HG03097 (cell line): ENCODE measurements around the gene SDHA.
A peak's percentile ranks its signal among the peaks of the same experiment; 100 is the strongest.

ENCODE experiments used
- ATAC-seq: cut with Tn5 transposase; IDR thresholded peaks from one replicate; pipeline ENCODE4 v1.9.1; 2021; ENCODE audit not compliant: unreplicated experiment, low FRiP score

SDHA gene

DNA sequence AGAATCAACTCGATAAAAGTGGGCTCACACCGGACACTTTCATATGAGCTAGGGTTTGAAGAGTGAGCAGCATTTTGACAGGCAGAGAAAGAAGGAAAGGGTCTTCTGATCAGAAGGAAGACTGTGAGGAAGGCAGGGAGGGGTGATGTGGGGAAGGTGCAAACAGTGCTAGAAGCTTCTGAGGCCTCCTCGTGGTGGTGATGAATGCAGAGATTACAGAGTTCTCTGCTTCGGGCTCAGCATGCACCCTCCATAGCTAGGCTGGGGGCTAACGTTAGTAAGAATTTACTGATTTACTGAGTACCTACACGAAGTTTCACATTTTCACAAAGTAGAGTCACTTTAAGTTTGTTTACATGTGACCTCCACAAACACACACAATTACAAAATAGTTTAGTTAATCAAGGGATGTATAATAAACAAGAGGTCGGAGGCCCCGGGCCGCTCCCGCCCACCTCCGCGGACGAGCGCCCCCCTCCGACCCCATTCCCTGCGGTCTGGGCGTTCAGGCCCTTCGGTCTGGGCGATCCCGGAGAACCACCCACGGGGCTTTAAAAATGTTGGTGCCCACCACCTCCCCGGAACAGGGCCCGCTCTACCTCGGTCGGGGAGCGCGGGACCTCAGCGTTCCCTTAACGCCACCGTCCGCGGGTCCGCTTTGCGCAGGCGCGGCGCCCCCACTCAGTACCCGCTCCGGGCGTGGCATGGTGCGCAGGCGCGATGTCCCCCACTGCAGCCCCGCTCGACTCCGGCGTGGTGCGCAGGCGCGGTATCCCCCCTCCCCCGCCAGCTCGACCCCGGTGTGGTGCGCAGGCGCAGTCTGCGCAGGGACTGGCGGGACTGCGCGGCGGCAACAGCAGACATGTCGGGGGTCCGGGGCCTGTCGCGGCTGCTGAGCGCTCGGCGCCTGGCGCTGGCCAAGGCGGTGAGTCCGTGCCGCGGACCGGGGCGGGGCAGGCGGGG, at the start of gene SDHA, which contains the start of gene CCDC127:
Gene SDHA, plus strand, starts transcription at position 827 of the 963 bp plus-strand sequence. Its CDS starts 36 bp downstream, at position 863.
Gene CCDC127, minus strand, starts transcription at position 660 of the 963 bp plus-strand sequence. CDS start 1,304 bp downstream, outside the sequence.
- ATAC-seq: peak; percentile 73

DNA sequence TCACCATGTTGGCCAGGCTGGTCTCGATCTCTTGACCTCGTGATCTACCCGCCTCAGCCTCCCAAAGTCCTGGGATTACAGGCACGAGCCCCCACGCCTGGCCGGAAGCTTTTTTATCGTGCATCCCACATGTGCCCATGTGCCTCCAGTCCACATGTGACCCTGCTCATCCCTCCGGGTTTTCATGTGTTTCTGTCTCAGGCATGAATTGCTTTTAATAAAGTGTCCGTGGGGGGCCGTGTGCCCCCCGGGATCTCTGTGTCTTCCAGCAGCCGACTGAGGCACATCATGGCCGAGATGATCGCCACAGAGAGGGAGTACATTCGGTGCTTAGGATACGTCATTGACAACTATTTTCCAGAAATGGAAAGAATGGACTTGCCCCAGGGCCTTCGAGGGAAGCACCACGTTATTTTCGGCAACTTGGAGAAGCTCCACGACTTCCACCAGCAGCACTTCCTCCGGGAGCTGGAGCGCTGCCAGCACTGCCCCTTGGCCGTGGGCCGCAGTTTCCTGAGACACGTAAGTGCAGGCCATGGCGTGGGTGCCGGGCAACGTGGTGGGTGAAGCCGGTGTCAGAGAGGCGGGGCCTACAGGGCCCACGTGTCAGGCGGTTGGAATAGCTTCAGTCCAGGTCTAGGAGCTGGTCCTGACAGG, 48.9 kb upstream of the SDHA start:
- no peak for ATAC-seq

DNA sequence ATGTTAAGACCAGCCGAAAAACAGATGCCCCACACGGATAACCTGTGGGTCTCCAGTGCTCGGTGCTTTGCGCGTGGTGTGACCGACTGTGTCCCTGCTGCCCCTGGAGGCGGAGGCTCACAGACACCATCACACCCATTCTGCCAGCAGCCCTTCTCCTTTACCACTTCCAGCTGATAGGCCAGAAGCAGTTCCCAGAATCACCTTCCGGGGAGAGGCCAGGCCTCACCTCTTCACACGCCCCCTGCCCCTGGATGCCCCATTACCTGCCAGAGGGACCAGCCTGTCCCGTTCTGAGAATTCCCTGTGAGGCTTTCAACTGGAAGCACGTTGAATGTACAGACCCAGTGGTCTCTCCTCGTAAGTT, 48.4 kb upstream of the SDHA start:
- ATAC-seq: no peak

DNA sequence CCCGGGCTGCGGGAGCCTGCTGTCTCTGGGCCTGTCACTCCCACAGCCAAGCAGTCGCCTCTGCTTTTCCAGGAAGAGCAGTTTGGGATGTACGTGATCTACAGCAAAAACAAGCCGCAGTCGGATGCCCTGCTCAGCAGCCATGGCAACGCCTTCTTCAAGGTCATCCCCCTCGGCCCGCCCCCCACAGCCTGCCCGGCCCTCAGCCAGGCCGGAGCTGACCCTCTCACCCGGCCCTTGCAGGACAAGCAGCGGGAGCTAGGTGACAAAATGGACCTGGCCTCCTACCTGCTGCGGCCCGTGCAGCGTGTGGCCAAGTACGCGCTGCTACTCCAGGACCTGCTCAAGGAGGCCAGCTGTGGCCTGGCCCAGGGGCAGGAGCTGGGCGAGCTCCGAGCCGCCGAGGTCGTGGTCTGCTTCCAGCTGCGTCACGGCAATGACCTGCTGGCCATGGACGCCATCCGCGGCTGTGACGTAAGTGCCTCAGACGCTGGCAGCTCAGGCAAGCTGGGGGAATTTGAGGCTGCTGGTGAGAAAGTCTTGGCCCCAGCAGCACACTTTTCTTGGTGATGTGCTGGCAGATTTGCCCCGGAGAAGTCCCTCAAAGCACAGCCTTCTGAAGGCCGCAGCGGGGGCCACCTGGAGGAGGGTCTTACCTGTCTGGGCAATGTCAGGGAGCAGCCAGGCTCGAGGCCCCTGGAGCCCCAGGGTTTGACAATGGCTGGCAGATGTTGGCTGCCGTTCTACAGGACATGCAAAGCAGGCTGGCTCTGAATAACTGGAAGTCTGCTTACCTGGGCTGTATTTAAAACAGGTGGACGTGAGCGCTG, 46.9 kb upstream of the SDHA start:
- no peak for ATAC-seq

DNA sequence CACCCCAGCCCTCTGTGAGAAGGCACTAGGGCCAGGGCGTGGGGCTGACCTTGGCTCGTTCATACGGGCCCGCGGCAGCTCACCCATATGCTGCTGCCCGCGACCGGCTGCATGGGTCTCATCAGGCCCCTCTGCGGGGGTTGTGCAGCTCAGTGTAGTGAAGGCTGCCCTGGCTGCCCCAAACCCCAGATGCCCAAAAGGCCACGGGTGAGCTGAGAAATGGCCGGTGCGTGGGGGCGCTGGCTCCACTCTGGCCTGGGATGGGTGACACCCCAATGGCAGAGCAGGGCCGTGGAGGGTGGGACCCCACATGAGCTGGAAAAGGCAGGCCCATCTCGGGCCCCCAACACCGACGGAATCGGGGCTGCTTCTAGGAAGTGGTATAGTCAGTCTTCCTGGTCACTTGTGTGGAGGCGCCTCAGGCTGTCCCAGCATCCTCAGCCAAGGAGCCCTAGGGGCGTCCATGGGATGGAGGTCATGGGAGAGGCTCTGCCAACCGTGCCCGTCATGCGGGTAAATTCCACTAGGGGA, 46.3 kb upstream of the SDHA start:
- ATAC-seq: no peak

DNA sequence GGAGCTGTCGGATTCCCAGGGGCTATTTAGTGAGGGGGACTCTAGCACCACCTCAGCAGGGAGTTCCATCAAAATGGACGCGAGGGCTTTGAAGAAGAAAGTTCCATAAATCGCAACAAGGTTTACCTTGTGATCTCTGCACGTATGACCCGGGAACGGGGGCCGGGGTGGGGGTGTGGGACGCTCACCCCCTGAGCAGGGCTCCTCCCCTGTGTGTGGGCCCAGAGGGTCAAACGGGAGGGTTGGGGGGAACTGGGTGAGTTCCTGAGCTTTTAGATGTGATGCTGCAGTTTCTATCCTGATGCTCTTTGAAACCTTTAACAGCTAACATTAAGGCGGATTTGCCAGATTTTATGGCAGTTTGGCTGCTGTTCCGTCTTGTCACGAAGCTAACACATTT, 45.7 kb upstream of the SDHA start:
- no peak for ATAC-seq

DNA sequence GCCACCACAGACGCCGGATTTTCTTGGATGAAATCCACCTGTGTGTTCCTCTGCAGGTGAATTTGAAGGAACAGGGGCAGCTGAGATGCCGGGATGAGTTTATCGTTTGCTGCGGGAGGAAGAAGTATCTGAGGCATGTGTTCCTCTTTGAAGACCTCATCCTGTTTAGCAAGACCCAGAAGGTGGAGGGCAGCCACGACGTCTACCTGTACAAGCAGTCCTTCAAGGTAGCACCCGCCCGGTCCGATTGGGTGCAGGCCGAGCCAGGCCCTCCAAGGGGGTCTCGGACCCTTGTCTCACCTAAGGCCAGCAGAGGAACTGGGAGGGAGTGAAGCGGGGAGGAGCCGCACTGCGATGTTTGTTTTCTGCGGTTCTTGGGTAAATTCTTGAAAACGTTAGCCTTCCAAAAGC, 45.3 kb upstream of the SDHA start:
- ATAC-seq: no peak

DNA sequence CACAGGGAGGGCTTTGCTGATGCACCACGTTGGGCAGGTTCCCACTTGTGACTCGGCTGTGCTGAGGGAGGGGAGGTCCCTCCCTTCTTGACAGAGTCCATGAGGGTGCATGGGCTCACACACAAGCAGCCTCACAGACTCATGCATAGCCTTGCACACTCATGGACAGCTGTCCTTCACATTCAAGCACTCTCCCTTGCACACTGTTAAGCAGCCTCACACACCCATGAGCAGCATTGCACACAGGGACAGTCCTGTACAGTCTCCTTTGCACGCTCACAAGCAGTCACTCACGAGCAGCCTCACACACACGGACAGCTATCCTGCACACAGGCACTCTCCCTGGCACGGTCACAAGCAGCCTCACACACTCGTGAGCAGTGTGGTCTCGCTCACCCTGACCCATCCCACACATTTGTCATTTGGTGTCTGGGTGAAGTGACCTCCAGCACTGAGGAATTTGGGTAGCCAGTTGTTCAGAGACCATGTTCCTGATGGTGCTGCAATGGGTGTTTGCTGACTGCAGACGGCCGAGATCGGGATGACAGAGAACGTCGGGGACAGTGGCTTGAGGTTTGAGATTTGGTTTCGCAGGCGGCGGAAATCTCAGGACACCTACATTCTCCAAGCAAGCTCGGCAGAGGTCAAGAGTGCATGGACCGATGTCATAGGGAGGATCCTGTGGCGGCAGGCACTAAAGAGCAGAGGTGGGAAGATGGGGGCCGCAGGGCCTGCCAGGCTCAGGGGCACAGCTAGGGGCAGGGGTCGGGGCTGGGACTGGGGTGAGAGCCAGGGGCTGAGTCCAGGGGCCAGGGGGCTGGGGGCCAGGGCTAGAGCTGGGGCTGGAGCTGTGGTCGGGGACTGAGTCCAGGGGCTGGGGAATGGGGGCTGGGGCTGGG, 44.5 kb upstream of the SDHA start:
- ATAC-seq: no peak

DNA sequence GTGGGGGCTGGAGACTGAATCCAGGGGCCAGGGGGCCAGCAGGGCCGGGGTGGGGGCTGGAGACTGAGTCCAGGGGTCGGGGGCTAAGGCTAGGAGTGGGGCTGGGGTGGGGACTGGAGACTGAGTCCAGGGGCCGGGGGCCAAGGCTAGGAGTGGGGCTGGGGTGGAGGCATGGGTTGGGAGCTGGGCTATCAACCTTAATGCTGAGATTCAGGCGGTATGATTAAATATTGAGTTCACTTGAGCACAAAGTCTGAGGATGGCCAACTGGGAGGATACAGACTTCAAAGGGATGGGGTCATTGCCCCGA, 43.9 kb upstream of the SDHA start:
- no peak for ATAC-seq

DNA sequence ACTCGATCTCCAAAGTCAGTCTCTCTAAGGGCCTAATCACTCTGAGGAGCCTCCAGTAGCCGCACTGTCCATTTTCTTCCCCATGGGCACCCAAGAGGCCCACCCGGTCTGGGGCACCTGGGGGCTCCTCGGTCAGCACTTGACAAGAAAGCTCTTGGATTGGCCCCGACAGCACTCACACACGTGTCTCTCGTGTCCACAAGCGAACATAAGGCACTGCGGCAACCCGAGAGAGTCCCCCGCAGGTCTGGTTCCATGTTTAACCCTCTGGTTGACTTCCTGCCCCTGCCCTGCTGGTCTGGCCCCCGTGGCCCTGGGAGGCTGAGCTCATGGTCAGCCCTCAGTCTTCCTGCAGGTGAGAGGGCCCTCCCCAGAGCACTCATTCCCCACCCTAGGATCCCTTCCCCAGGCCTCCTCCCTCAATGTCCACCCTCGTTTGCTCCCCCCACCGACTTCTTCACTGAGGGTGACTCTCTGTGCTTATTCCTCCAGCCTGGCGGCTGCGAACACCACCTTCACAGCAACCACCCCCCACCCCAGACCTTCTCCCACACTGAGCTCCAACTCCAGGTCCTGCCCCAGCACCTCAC, 43.1 kb upstream of the SDHA start:
- no peak for ATAC-seq

DNA sequence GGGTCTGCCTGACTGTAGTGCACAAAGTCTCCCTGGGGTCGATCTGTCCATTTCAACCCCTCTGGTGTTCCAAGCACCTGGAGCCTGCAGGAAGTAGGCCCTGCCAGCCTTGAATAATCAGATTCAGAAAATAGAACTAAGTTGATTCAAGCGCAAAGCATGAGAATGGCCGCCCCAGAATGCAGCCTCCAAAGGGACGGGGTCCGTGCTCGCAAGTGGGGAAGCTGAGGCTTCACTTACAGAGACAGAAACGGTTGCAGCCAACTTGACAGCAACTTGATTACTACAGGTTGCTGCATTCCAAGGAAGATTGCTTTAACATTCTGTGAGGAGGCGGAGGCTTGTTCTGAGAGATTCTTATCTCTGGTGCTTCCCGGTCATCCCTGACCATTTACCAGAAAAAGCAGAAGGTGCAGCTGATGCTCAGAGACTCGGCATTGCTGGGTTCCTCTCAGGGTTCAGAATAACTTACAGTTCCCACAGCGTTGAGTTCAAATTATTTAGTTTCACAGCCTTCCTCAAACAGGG, 41.8 kb upstream of the SDHA start:
- no peak for ATAC-seq

DNA sequence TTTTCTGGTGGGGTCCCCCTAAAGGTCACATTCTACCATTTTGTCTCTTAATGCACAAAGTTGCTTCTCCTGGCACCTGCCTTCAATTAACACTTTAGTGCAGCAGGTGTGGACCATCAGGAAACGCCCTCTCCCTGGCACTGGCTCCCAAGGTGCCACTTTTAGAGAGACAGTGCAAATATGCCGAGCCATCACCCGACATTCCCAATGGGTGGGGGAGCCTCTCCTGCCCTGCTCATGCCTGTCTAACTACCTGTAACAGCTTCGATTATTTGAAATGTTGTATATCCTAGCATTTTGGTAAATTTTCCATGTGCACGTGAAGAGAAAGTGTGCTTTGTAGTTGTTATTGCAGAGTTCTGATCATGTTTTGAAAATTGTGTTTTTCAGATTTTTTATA, 40.0 kb upstream of the SDHA start:
- ATAC-seq: no peak

DNA sequence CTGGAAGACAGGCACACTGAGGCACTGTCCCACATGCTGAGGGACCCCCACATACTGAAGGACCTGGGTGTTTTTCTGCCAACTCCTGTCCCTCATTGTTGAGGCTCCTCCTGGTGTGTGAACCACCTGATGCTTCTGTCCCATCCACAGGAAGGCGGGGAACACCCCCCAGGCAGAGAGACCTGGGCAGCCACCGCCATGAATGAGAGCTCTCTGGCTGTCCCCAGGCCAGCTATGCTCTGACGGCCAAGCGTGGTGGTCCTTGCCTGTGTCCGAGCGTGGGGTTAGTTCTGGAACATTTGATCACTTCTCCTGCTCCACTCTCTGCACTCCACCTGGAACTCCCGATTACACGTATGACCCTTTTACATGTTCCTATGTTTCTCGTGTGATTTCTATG, 38.7 kb upstream of the SDHA start:
- ATAC-seq: no peak

DNA sequence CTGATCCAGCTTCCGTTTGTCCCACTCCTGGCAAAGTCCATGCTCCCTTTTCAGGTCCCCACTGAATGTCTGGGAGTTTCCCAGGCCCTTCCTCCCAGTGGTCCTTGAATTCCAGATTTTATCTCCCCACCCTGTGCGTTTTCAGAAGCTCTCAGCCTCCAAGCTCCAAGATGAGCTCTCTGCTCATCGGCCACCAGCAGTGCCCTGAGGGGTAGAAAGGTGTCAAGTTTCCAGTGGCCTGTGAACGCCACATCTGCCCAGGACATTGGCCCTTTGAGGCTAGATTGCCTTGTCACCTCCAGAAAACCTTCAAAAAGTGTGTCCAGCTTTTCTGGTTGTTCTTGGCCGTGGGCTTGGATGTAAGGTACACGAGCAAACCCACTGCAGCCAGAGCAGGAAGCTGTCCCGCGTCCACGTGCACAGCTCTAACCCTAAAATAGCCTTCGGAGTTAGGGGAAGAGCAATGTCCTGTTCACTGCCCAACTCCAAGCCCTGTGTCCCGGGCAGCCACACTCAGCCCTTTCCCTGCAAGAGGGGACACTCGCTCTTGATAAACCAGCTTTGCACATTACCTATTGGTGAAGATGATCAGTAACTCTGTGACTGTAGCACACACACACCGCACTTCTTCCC, 37.7 kb upstream of the SDHA start:
- no peak for ATAC-seq

DNA sequence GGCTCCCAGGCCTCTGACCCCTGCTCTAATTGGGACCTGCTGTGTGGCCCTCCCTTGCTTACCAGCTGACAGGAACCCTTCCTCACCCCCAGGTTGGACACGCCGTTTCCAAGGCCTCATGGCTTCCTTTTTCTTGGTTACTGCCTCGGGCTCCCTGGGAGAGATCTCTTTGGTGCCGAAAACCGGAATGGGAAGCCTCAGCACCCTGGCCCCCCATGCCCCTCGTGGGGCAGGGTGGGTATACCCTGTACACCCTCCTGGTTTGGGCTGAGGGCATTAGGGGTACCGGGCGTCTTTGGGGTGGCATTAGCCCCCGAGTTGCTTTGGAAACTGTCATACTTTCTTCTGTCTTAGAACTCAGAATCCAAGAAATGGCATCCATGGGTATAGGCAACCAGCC, 37.0 kb upstream of the SDHA start:
- no peak for ATAC-seq

DNA sequence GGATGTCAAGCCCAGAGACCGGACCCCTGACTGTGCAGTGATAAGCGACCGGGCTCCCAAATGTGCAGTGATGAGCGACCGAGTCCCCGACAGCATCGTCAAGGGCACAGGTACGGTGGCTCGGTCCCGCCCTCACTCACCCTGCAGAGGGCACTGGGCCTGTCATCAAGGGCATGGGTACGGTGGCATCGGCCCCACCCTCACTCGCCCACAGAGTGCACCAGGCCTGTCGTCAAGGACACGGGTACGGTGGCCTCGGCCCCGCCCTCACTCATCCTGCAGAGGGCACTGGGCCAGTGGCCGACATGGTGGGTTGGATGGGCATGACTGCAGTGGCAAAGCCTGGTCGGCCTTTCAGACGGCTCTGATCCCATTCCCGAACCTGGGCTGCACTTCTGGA, 36.6 kb upstream of the SDHA start:
- ATAC-seq: no peak

DNA sequence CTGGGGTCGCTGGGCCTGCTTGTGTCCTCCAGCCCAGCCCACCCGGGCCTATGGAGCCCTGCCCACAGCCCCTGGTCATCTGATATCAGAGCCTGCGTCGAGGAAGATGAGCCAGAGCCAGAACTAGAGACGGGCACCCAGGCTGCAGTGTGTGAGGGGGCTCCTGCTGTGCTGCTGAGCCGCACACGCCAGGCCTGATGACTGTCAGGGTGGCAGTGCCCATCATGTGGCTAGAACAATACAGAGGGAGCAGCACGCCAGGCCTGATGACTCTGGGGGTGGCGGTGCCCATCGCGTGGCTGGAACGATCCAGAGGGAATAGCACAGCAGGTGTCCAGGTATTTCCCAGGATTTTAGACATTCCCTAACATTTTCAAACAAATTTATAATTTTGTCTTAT, 36.0 kb upstream of the SDHA start:
- ATAC-seq: no peak

DNA sequence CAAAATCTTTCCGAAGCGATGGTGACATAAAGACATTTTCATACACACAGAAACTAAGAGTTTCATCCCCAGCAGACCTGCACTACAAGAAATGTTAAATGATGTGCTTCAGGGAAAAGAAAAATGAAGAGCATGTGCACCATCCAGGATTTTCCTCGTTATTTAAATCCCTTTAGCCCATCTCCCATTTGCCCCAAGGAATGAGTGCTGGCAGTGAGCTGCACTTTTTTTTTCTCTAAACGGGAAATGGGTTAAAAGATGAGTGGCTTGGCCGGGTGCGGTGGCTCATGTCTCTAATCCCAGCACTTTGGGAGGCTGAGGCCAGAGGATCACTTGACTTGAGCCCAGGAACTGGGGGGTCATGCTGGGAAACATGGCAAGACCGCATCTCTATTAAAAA, 33.6 kb upstream of the SDHA start:
- ATAC-seq: no peak
